Loucy (cell line): ENCODE data around the gene CYS1.

Experiments used
- EZH2phosphoT487 ChIP-seq: fragments of 200-600 bp; IDR thresholded peaks from 2 replicates; pipeline ENCODE4 v1.6.1; 2018; ENCODE audit warnings: antibody characterized with exemption, mild to moderate bottlenecking, moderate library complexity, borderline replicate concordance
- TF ChIP-seq, protein P1 (sequence below): fragments of 200-600 bp; sonication (generic); conservative IDR thresholded peaks from 2 replicates; pipeline ENCODE4 v1.5.1; 2014; ENCODE audit warnings: mild to moderate bottlenecking, antibody characterized with exemption, low read length

DNA sequence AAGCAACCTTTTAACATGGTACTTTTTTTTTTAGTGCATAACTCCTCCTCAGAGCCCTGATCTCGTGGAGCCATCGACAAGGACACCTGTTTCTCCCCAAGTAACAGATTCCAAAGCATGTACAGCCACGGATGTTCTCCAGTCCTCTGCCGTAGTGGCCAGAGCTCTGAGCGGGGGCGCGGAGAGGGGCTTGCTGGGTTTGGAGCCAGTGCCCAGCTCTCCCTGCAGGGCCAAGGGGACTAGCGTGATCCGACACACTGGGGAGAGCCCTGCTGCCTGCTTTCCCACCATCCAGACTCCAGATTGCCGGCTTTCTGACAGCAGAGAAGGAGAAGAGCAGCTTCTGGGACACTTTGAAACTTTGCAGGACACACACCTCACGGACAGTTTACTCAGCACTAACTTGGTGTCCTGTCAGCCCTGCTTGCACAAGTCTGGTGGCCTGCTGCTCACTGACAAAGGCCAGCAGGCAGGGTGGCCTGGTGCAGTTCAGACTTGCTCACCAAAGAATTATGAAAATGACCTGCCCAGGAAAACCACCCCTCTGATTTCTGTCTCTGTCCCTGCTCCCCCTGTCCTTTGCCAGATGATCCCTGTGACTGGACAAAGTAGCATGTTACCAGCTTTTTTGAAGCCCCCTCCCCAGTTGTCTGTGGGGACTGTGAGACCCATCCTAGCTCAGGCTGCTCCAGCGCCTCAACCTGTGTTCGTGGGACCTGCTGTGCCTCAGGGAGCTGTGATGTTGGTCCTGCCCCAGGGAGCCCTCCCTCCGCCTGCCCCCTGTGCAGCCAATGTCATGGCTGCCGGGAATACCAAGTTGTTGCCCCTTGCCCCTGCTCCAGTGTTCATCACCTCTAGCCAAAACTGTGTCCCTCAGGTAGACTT is 32.4 kb downstream of the CYS1 start:
- TF ChIP-seq, protein P1, sequence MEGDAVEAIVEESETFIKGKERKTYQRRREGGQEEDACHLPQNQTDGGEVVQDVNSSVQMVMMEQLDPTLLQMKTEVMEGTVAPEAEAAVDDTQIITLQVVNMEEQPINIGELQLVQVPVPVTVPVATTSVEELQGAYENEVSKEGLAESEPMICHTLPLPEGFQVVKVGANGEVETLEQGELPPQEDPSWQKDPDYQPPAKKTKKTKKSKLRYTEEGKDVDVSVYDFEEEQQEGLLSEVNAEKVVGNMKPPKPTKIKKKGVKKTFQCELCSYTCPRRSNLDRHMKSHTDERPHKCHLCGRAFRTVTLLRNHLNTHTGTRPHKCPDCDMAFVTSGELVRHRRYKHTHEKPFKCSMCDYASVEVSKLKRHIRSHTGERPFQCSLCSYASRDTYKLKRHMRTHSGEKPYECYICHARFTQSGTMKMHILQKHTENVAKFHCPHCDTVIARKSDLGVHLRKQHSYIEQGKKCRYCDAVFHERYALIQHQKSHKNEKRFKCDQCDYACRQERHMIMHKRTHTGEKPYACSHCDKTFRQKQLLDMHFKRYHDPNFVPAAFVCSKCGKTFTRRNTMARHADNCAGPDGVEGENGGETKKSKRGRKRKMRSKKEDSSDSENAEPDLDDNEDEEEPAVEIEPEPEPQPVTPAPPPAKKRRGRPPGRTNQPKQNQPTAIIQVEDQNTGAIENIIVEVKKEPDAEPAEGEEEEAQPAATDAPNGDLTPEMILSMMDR, result no peak
- TF ChIP-seq EZH2phosphoT487, result no peak
